ENCODE data around the gene RAB18.

GRCh38 chr10:27464993-27465392 lies 39.1 kb upstream of the RAB18 start:
- no peak for TF ChIP-seq ZXDB (tag by site-specific recombination; IDR thresholded peaks at IDR 0.05)
- TF ChIP-seq ZBTB49 (tag by site-specific recombination; IDR thresholded peaks at IDR 0.05; ENCODE audit: low read depth) = no peak
- no peak for TF ChIP-seq CTCF (tag by site-specific recombination; IDR thresholded peaks at IDR 0.05)
- TF ChIP-seq ZNF175 (tag by site-specific recombination; IDR thresholded peaks at IDR 0.05) = no peak
- TF ChIP-seq ZBTB11 (tag by site-specific recombination; conservative IDR thresholded peaks at IDR 0.05; ENCODE audit: low read depth) = no peak
- no peak for TF ChIP-seq ZNF561 (tag by site-specific recombination; IDR thresholded peaks at IDR 0.05; ENCODE audit: borderline replicate concordance)
- no peak for TF ChIP-seq ZNF501 (tag by site-specific recombination; IDR thresholded peaks at IDR 0.05)
- no peak for TF ChIP-seq ZNF707 (tag by site-specific recombination; IDR thresholded peaks at IDR 0.05)

Data from HEK293 (cell line).